ENCODE results near the gene STK17B.
A peak's percentile ranks its signal among the peaks of the same experiment; 100 is the strongest.

STK17B gene

GRCh38 chr2:196171248-196171871 is at the start of gene STK17B:
Gene STK17B (minus strand): TSS chr2:196171578. CDS start chr2:196163383, 8,195 bp downstream.
- Histone ChIP-seq H3K79me2 (ENCODE audit: insufficient read depth, low read depth) (peaks cover 50% of the 10 kb centered on the region), H3K36me3 (ENCODE audit: insufficient read depth) (no peaks in the 10 kb centered on the region), H2AFZ (ENCODE audit: low read depth) (peak within 1 kb of the TSS; percentile 35; the same call in 1 of the 2 replicates), H3K27me3 (ENCODE audit: insufficient read depth, low read depth) (no peaks in the 10 kb centered on the region), H4K20me1 (ENCODE audit: insufficient read depth) (peaks cover 24% of the 10 kb centered on the region), H3K4me1 (ENCODE audit: low read depth, poor library complexity, severe bottlenecking) (peaks cover 68% of the 10 kb centered on the region), H3K4me3 (IDR thresholded peaks at IDR 0.05; ENCODE audit: insufficient read depth, low read depth, low read length) (peak within 1 kb of the TSS; percentile 90), H3K9ac (peak within 1 kb of the TSS; percentile 89), H3K27ac (peak within 1 kb of the TSS; percentile 84), H3K4me2 (peak within 1 kb of the TSS; percentile 100)
- no peak for TF ChIP-seq CTCF (conservative IDR thresholded peaks at IDR 0.05; ENCODE audit: low read depth, low read length)

GRCh38 chr2:196220671-196221070 is 49.3 kb upstream of the STK17B start:
- H2AFZ ChIP-seq (ENCODE audit: low read depth): no peak overlapping the region
- no peak overlapping the region for H3K4me2 ChIP-seq
- H3K9ac ChIP-seq: no peak overlapping the region
- peaks cover 20% of the 10 kb centered on the region for H3K4me1 ChIP-seq (ENCODE audit: low read depth, poor library complexity, severe bottlenecking)
- no peaks in the 10 kb centered on the region for H4K20me1 ChIP-seq (ENCODE audit: insufficient read depth)
- no peak for TF ChIP-seq CTCF (conservative IDR thresholded peaks at IDR 0.05; ENCODE audit: low read depth, low read length)
- H3K27me3 ChIP-seq (ENCODE audit: insufficient read depth, low read depth): no peaks in the 10 kb centered on the region
- H3K4me3 ChIP-seq (IDR thresholded peaks at IDR 0.05; ENCODE audit: insufficient read depth, low read depth, low read length): no peak overlapping the region
- H3K27ac ChIP-seq: no peak overlapping the region
- H3K79me2 ChIP-seq (ENCODE audit: insufficient read depth, low read depth): no peaks in the 10 kb centered on the region
- no peaks in the 10 kb centered on the region for H3K36me3 ChIP-seq (ENCODE audit: insufficient read depth)

GRCh38 chr2:196219671-196220070 is 48.3 kb upstream of the STK17B start:
- H2AFZ ChIP-seq (ENCODE audit: low read depth): no peak overlapping the region
- no peak overlapping the region for H3K9ac ChIP-seq
- H3K36me3 ChIP-seq (ENCODE audit: insufficient read depth): no peaks in the 10 kb centered on the region
- no peaks in the 10 kb centered on the region for H3K27me3 ChIP-seq (ENCODE audit: insufficient read depth, low read depth)
- H4K20me1 ChIP-seq (ENCODE audit: insufficient read depth): no peaks in the 10 kb centered on the region
- H3K79me2 ChIP-seq (ENCODE audit: insufficient read depth, low read depth): no peaks in the 10 kb centered on the region
- no peak overlapping the region for H3K27ac ChIP-seq
- no peak for TF ChIP-seq CTCF (conservative IDR thresholded peaks at IDR 0.05; ENCODE audit: low read depth, low read length)
- no peak overlapping the region for H3K4me3 ChIP-seq (IDR thresholded peaks at IDR 0.05; ENCODE audit: insufficient read depth, low read depth, low read length)
- H3K4me2 ChIP-seq: no peak overlapping the region
- peaks cover 10% of the 10 kb centered on the region for H3K4me1 ChIP-seq (ENCODE audit: low read depth, poor library complexity, severe bottlenecking)

- Histone ChIP-seq H3K4me1 (ENCODE audit: low read depth, poor library complexity, severe bottlenecking) (peaks cover 19% of the 10 kb centered on the region), H3K27ac (no peak overlapping the region), H3K4me2 (no peak overlapping the region), H3K79me2 (ENCODE audit: insufficient read depth, low read depth) (no peaks in the 10 kb centered on the region), H3K4me3 (IDR thresholded peaks at IDR 0.05; ENCODE audit: insufficient read depth, low read depth, low read length) (no peak overlapping the region), H3K9ac (no peak overlapping the region), H4K20me1 (ENCODE audit: insufficient read depth) (no peaks in the 10 kb centered on the region), H3K36me3 (ENCODE audit: insufficient read depth) (no peaks in the 10 kb centered on the region), H3K27me3 (ENCODE audit: insufficient read depth, low read depth) (no peaks in the 10 kb centered on the region), H2AFZ (ENCODE audit: low read depth) (no peak overlapping the region)
- no peak for TF ChIP-seq CTCF (conservative IDR thresholded peaks at IDR 0.05; ENCODE audit: low read depth, low read length)
Observed at GRCh38 chr2:196218106-196218505, 46.7 kb upstream of the STK17B start.
